ENCODE data around the gene PLEKHG2.

DNA sequence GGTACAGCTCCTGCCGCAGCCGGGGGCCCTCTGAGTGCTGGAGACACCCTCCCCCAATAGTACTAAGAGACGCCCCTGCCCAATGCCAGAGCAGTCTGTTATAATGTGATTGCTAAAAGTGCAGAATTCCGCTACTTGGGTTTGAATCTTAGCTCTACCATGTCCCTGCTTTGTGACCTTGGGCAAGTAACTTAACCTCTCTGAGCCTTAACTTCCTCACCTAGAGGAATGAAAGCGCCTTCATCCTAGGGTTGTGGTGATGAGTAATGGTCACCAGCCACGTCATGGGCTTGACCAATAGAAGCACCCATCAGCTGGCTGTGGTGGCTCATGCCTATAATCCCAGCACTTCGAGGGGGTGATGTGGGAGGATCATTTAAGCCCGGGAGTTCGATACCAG lies 6.5 kb downstream of the PLEKHG2 start:
- TF ChIP-seq, protein P1, sequence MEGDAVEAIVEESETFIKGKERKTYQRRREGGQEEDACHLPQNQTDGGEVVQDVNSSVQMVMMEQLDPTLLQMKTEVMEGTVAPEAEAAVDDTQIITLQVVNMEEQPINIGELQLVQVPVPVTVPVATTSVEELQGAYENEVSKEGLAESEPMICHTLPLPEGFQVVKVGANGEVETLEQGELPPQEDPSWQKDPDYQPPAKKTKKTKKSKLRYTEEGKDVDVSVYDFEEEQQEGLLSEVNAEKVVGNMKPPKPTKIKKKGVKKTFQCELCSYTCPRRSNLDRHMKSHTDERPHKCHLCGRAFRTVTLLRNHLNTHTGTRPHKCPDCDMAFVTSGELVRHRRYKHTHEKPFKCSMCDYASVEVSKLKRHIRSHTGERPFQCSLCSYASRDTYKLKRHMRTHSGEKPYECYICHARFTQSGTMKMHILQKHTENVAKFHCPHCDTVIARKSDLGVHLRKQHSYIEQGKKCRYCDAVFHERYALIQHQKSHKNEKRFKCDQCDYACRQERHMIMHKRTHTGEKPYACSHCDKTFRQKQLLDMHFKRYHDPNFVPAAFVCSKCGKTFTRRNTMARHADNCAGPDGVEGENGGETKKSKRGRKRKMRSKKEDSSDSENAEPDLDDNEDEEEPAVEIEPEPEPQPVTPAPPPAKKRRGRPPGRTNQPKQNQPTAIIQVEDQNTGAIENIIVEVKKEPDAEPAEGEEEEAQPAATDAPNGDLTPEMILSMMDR (IDR thresholded peaks at IDR 0.05 in 2 of 3, conservative IDR thresholded peaks at IDR 0.05 in 1 of 3; ENCODE audit: borderline replicate concordance in 1 of 3, insufficient read depth in 1 of 3, low read depth in 2 of 3, low read length in 2 of 3), result no peak
- TF ChIP-seq EZH2 (IDR thresholded peaks at IDR 0.05) (no peak), POLR2A (IDR thresholded peaks at IDR 0.05; ENCODE audit: borderline replicate concordance, extremely low read depth, insufficient read depth, insufficient read length) (no peak), POLR2AphosphoS5 (IDR thresholded peaks at IDR 0.05; ENCODE audit: low read depth, low read length) (no peak), SP1 (IDR thresholded peaks at IDR 0.05; ENCODE audit: low read depth) (no peak)
